ENCODE data around the gene HIBADH. TPM values are rescaled to one million over a fixed set of nuclear protein-coding genes. Genes with fewer than 3 reads are reported as not detected.

HIBADH gene
- total RNA-seq, result 38.2 and 51.5 TPM in 2 replicates

DNA sequence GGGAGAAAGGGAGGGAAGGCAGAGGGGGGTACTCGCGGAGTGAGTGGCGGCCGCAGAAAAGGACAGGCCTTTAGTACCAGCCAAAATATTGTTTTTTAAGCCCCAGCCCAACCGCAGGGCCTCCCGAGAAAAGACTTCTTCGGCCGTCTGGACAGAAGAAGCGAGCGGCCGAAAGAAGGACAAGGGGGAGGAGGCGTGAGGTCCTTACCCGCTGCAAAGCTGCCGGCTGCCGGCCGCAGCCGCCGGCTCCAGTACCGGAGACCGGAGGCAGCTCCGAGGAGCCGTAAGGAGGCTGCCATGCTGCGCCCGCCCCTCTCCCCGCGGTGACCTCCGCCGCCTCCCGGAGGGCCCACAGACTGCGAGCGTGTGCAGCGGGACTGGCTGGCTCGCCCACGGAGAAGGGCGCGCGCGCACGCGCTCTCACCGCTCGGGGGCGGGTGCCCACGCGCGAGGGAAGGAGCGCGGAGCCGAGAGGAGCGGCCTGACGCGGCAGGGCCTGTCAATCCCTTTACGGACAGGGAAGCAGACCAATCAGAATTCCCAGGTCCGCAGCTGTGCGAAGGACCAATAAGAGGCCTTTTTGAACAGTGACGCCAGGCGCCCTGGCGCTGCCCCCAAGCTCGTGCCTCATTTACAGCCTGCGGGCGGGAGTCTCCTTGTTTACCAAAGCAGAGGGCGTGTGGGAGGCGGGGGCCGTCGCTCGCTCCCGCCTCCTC, at the start of gene HIBADH:
HIBADH (minus strand) TSS at position 394 of the 716 bp plus-strand sequence; CDS start at position 299, 95 bp downstream.

Other genes with a start within 250 kb of the HIBADH start
- gene TAX1BP1, start 77.3 kb upstream of the HIBADH start, total RNA-seq, result 38.8 and 43.1 TPM in 2 replicates